ENCODE results near the gene SLC6A19. TPM values are rescaled to one million over a fixed set of nuclear protein-coding genes. Genes with fewer than 3 reads are reported as not detected.

SLC6A19 gene
- total and polyA plus RNA-seq, 2 of the 4 experiments (the other 2 are of a cell fraction): not detected

DNA sequence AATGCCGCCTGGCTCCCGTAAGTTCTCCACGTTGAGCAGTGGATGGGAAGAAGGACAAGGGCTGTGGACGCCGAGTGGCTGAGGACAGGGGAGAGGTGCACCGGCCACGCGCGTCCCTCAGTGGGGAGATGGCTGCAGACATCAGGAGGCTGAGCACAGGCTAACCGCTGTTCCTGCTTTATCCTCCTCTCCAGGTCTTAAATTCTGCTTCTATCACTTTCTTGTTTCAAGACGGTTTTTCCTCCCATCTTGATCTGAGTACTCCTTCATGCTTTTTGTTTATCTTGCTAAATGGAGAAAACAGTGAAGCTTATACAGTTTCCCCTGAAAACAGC is 42.1 kb upstream of the SLC6A19 start:
- intact Hi-C loops (cut with micrococcal nuclease) (no loop called here), in situ Hi-C loops (cut with MboI; ENCODE audit: low sequenced_read_pairs) (no loop called here), dilution Hi-C loops (cut with HindIII; ENCODE audit: low sequenced_read_pairs, unreplicated experiment) (no loop called here)
- Histone ChIP-seq H3K4me3 (ENCODE audit: insufficient read depth, low read depth, low read length) (no peak overlapping the region), H2BK15ac (ENCODE audit: low read depth, low read length) (no peak overlapping the region), H3K4ac (ENCODE audit: low read depth, low read length) (no peak overlapping the region), H2BK20ac (ENCODE audit: low read depth, low read length) (no peak overlapping the region), H3K27me3 (ENCODE audit: control insufficient read depth, insufficient read depth, low read length) (peaks cover 44% of the 10 kb centered on the region; the same call in 1 of the 2 replicates), H3K9me3 (ENCODE audit: control insufficient read depth, insufficient read depth, low read length) (peaks cover 6% of the 10 kb centered on the region; the same call in 1 of the 2 replicates), H4K5ac (ENCODE audit: low read depth, low read length) (no peak overlapping the region), H3K9me1 (ENCODE audit: insufficient read depth, low read length) (no peaks in the 10 kb centered on the region; the same call in 1 of the 2 replicates), H3K36me3 (ENCODE audit: control insufficient read depth, insufficient read depth, low read length) (no peaks in the 10 kb centered on the region), H4K91ac (ENCODE audit: insufficient read depth, low read depth, low read length) (no peak overlapping the region), H3K79me1 (ENCODE audit: low read depth in 1 of 2, low read length in 2 of 2) (no peaks in the 10 kb centered on the region), H4K20me1 (ENCODE audit: insufficient read depth, low read length) (no peaks in the 10 kb centered on the region), H2AFZ (replicated peaks; ENCODE audit: low read length, poor library complexity) (no peak overlapping the region), H2AK9ac (replicated peaks; ENCODE audit: low read depth, low read length, poor library complexity) (no peak overlapping the region), H2BK120ac (ENCODE audit: low read depth, low read length) (no peak overlapping the region), H3K14ac (replicated peaks; ENCODE audit: low read depth, low read length) (no peak overlapping the region), H3K27ac (ENCODE audit: insufficient read depth, low read length) (no peak overlapping the region), H3K4me1 (ENCODE audit: control insufficient read depth, insufficient read depth, low read length) (no peaks in the 10 kb centered on the region), H3K4me2 (ENCODE audit: low read depth, low read length) (no peak overlapping the region), H2AK5ac (ENCODE audit: low read depth, low read length) (no peak overlapping the region), H3K56ac (ENCODE audit: extremely low read depth, insufficient read depth, low read length) (no peak overlapping the region), H3K9ac (ENCODE audit: low read depth, low read length) (no peak overlapping the region), H2BK5ac (ENCODE audit: low read depth, low read length, poor library complexity, severe bottlenecking) (no peak overlapping the region), H3K18ac (ENCODE audit: low read depth, low read length) (no peak overlapping the region), H3K23ac (ENCODE audit: low read depth, low read length) (no peak overlapping the region), H4K8ac (ENCODE audit: low read depth in 2 of 2, low read length in 2 of 2) (no peak overlapping the region)
- 80% methylated on average over 1 of the region's 11 CpGs; no CpG with 5 or more reads in 1 of the 2 experiments for whole genome bisulfite sequencing, 2 experiments (ENCODE audit: extremely low coverage in 2 of 2, insufficient read length in 1 of 2)
- CTCF ChIA-PET: no interaction called here
- no peak for TF ChIP-seq MXI1 (IDR thresholded peaks at IDR 0.05; ENCODE audit: borderline replicate concordance, low read depth, low read length)
- DNase-seq (no peak), ATAC-seq (ENCODE audit: low read depth) (no peak)
- no TSS peak for BruUV-seq (replicated peaks)
- POLR2A ChIA-PET (ENCODE audit: unreplicated experiment): no interaction called here

Measured in IMR-90 (cell line).